Pancreas (tissue), 10 donors: ENCODE measurements around the gene C12orf56. TPM values are rescaled to one million over a fixed set of nuclear protein-coding genes. Genes with fewer than 3 reads are reported as not detected.

Experiments
- ATAC-seq, 4 donors: fragments of 200-7000 bp; cut with Tn5 transposase; one replicate each; pipeline versions ENCODE4 v1.8.0 to v1.9.1; 2020; ENCODE audit warnings: mild to moderate bottlenecking in 4 of 4, moderate library complexity in 4 of 4
- DNase-seq, 6 donors: peaks; one replicate each; pipeline ENCODE4 v3.0.0-alpha.2; 2020
- FAIRE-seq: peaks from 2 replicates; lab custom pipeline; 2012; peaks lifted over from hg19 to GRCh38; lab: Jason Lieb, UNC
- H3K27ac ChIP-seq, 4 donors: fragments of 200-600 bp; sonication (generic); 1 replicate in 3 of 4; 2 replicates in 1 of 4; pipeline versions ENCODE4 v1.5.0 to v1.8.0; 2020
- H3K27me3 ChIP-seq, 4 donors: fragments of 200-600 bp; one replicate each; pipeline ENCODE4 v1.8.0; 2021
- H3K36me3 ChIP-seq, 3 donors: fragments of 200-600 bp; sonication (generic) in 1 of 3; one replicate each; pipeline versions ENCODE4 v1.5.0 to v1.8.0; 2020 to 2021
- H3K4me1 ChIP-seq, 3 donors: fragments of 200-600 bp; one replicate each; pipeline ENCODE4 v1.8.0; 2021
- H3K4me3 ChIP-seq, 4 donors: fragments of 200-600 bp; sonication (generic) in 2 of 4; one replicate each; pipeline versions ENCODE4 v1.5.0 to v1.8.0; 2020 to 2021
- H3K9me3 ChIP-seq, 4 donors: fragments of 200-600 bp; one replicate each; pipeline ENCODE4 v1.8.0; 2021
- WGBS, 2 donors: extraction: QIAGEN DNeasy Blood & Tissue Kit; methylation state at CpG; one replicate each; pipeline ENCODE4 v1.1.7; 2013; 5-methylcytosine and 5-hydroxymethylcytosine counted together
- intact Hi-C, 3 donors: fragments of 100-400 bp; cut with DNase I; formaldehyde crosslinking; loops; one replicate each; pipeline versions ENCODE4 v1.11.1 to v1.14.2; 2022
- polyA plus RNA-seq, 2 donors: library from polyadenylated mRNA; stranded (reverse); fragments of 200-250 nt; gene quantifications; one replicate each; pipeline ENCODE4 v1.2.3, GENCODE V29; 2013
- total RNA-seq, 6 donors: library from RNA; stranded (reverse); fragmentation: NEBNext Ultra II Directional in 4 of 6; extraction: Animal tissue kit (Norgen Biotek cat#: 25700) in 4 of 6; gene quantifications; one replicate each; pipeline versions ENCODE4 v1.2.1 to v1.2.4, GENCODE V29; 2021 to 2023
- TF ChIP-seq, protein P1 (sequence below), 4 donors: fragments of 200-600 bp; sonication (generic) in 3 of 4; IDR thresholded peaks; one replicate each; pipeline versions ENCODE4 v1.5.0 to v1.8.0; 2021; ENCODE audit warnings: antibody characterized with exemption in 4 of 4
- donor health status: healthy with polysubstance abuse.
- donor health status: DM: no; HTN: no; CAD: no; lungs with moderate emphysema.
- donor health status: DM: no; HTN: no; CAD: no.
- donor health status: control.
- donor health status: control.
- donor health status: Bipolar disorder and iron deficiency.
- donor health status: DM: yes; HTN: yes; CAD: no.
- donor health status: DM: no; HTN: no; CAD: no.
- donor health status: DM: no; HTN: no; CAD: no.
- donor health status: DM: yes; HTN: yes; CAD: no.

C12orf56 gene
- total and polyA plus RNA-seq, 8 donors, result 0.19 TPM; not detected in 7

DNA sequence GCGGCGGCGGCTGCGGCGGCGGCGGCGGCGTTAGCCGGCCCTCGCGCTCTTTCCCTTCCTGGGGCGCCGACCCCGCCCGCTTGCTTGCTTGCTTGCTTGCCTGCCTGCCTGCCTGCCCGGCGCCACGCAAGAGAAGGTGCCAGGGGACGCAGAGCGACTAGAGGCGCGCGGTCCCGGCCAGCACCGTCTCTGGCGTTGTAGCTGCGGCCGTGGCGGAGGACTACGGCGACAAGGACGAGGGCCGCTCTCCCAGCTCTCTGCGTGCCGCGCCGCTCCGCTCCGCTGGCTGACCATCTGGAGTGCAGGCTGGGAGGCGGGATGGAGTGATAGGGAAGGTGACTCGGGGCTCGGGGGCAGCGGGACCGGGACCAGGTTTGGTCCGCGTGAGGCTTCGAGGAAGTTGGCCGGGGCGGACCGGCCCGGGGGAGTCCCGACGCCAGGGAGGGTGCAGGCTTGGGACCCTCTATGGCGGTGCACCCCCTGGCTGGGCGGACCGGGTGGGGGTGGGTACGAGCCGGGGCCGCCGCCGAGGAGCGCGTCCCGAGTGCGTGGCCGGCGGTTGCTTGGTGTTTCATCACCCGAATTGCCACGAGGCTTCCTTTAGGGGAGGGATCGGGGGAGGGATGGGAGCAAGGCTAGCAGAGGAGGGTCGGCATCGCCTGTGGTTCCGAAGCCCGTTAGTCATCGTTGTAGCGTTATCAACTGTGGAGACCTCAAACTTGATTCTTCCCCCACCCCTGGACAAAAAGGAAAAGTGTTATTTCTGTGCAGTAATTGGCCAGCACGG, 14.1 kb upstream of the C12orf56 start:
- Histone ChIP-seq H3K27ac (peak overlapping the region; percentile 84 to 99 (median 97)), H3K27me3 (no peaks in the 10 kb centered on the region), H3K9me3 (no peaks in the 10 kb centered on the region), H3K4me1 (peaks cover 0 to 12% (median 10%) of the 10 kb centered on the region in 3 donors), H3K4me3 (peak overlapping the region; percentile 40 to 99 (median 94)), H3K36me3 (no peaks in the 10 kb centered on the region)
- peak; percentile 39 to 69 (median 54) for ATAC-seq
- DNase-seq, result peak in 4 of 6 donors; percentile 49 to 88 (median 66)
- 0 to 1% methylated on average over 61 to 78 of the region's 78 CpGs for WGBS, 2 donors
- TF ChIP-seq, protein P1, sequence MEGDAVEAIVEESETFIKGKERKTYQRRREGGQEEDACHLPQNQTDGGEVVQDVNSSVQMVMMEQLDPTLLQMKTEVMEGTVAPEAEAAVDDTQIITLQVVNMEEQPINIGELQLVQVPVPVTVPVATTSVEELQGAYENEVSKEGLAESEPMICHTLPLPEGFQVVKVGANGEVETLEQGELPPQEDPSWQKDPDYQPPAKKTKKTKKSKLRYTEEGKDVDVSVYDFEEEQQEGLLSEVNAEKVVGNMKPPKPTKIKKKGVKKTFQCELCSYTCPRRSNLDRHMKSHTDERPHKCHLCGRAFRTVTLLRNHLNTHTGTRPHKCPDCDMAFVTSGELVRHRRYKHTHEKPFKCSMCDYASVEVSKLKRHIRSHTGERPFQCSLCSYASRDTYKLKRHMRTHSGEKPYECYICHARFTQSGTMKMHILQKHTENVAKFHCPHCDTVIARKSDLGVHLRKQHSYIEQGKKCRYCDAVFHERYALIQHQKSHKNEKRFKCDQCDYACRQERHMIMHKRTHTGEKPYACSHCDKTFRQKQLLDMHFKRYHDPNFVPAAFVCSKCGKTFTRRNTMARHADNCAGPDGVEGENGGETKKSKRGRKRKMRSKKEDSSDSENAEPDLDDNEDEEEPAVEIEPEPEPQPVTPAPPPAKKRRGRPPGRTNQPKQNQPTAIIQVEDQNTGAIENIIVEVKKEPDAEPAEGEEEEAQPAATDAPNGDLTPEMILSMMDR (IDR thresholded peaks at IDR 0.05), result no peak
- FAIRE-seq, result no peak
- intact Hi-C loops, result no loop called here

DNA sequence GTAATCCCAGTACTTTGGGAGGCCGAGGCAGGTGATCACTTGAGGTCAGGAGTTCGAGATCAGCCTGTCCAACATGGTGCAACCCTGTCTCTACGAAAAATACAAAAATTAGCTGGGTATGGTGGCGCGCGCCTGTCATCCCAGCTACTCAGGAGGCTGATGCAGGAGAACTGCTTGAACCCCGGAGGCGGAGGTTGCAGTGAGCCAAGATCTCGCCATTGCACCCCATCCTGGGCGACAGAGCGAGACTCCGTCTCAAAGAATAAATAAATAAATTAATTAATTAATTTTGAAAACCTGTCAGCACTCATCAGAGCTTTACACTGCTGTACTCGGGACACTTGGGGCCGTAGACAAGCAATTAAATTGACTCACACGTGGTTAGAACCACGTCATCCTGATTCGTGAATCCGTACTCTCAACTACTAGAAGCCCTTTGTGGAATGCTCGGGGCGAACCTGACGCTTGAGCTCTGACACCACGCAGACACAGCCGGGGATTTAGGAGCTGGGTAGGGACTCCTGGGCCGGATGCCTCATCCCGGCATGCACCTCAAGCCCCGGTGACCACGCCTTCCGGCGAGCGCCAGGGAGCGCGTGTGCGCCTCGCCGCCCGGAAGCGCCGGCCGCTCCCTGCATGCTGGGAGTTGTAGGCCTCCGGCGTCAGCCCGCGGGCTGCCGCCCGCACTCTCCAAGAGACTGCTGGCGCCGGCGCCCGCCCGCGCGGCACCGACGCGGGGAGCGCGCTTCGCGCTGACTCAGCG, 13.3 kb upstream of the C12orf56 start, which contains the start of gene XPOT:
Gene XPOT (plus strand): TSS at position 686 of the 763 bp plus-strand sequence. CDS start 5,644 bp downstream, outside the sequence.
- TF ChIP-seq, protein P1 (IDR thresholded peaks at IDR 0.05), result no peak
- DNase-seq, result peak; percentile 94 to 97 (median 96)
- Histone ChIP-seq H3K36me3 (no peaks in the 10 kb centered on the region), H3K4me1 (peaks cover 0 to 12% (median 10%) of the 10 kb centered on the region in 3 donors), H3K27ac (peak within 1 kb of the TSS; percentile 84 to 99 (median 97)), H3K9me3 (no peaks in the 10 kb centered on the region), H3K4me3 (peak within 1 kb of the TSS; percentile 45 to 99 (median 94)), H3K27me3 (no peaks in the 10 kb centered on the region)
- intact Hi-C loops, result no loop called here
- ATAC-seq, result peak; percentile 91 to 96 (median 92)
- no peak for FAIRE-seq
- 11 to 15% methylated on average over 45 to 60 of the region's 60 CpGs for WGBS, 2 donors

DNA sequence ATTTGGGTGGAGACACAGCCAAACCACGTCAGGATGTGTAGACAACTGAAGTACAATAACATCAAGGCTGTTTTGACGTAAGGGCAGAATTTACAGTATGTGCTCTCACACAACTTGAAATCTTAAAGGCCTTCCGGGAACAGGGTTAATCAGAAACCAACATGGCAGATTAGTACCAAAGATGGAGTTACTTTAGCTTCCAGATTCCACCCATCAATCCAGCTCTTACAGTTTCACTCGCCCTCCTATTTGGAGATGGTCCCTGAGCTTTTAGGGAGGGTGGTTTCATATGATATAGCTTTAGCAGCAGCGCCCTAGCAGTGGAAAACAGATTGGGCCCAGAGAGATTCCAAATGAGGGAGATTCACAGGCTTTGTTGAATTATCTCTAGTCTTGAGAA, 11.6 kb upstream of the C12orf56 start:
- FAIRE-seq (no peak), ATAC-seq (no peak), DNase-seq (no peak)
- H3K4me3 ChIP-seq, result no peak overlapping the region
- no peaks in the 10 kb centered on the region for H3K27me3 ChIP-seq
- intact Hi-C loops, result no loop called here
- H3K9me3 ChIP-seq, result no peaks in the 10 kb centered on the region
- H3K27ac ChIP-seq, result no peak overlapping the region
- WGBS, 2 donors, result 87 to 93% methylated on average over 5 of the region's 5 CpGs
- no peaks in the 10 kb centered on the region for H3K36me3 ChIP-seq
- peaks cover 0 to 10% (median 8%) of the 10 kb centered on the region in 3 donors for H3K4me1 ChIP-seq
- TF ChIP-seq, protein P1 (IDR thresholded peaks at IDR 0.05), result no peak

DNA sequence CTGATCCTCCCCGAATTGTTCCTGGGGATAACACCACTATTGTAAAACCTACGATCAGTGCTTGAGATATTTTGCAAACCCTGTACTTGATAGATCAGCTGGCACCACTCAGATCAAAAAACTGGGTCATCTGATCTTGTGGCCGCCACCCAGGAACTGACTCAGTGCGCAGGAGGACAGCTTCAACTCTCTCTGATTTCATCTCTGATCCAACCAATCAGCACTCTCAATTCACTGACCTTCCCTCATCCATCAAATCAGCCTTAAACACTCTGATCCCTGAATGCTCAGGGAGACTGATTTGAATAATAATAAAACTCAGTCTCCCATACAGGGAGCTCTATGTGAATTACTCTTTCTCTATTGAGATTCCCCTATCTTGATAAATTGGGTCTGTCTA, 9.5 kb upstream of the C12orf56 start:
- FAIRE-seq, result no peak
- no peak for DNase-seq

More for the DNA sequence above, 9.5 kb upstream of the C12orf56 start:
- Histone ChIP-seq H3K27me3 (no peaks in the 10 kb centered on the region), H3K27ac (no peak overlapping the region), H3K4me3 (no peak overlapping the region), H3K4me1 (peaks cover 0 to 7% (median 4%) of the 10 kb centered on the region in 3 donors), H3K36me3 (no peaks in the 10 kb centered on the region), H3K9me3 (no peaks in the 10 kb centered on the region)
- intact Hi-C loops, result no loop called here
- 55 to 62% methylated on average over 4 of the region's 4 CpGs for WGBS, 2 donors
- TF ChIP-seq, protein P1 (IDR thresholded peaks at IDR 0.05), result no peak
- no peak for ATAC-seq
